MM.1S (cell line): Measurements from ENCODE around the gene PIGM.

Source experiments
- CTCF ChIP-seq: fragments of 300-600 bp; sonication (generic); IDR thresholded peaks from 2 replicates; pipeline ENCODE4 v1.5.1; 2016; ENCODE audit warnings: antibody characterized with exemption, low read length, mixed read lengths
- EZH2 ChIP-seq: fragments of 300-600 bp; sonication (generic); optimal IDR thresholded peaks from 2 replicates; pipeline ENCODE3; 2017; ENCODE audit warnings: low read depth, mild to moderate bottlenecking, antibody characterized with exemption, low read length, mixed read lengths

- no peak for TF ChIP-seq CTCF
- no peak for TF ChIP-seq EZH2
These were observed 31.4 kb upstream of the PIGM start for GRCh38 chr1:160063176-160063575.
